WTC11 (cell line): ENCODE results near the gene PODXL. TPM values are rescaled to one million over a fixed set of nuclear protein-coding genes. Genes with fewer than 3 reads are reported as not detected.

Experiments used
- ATAC-seq: fragments of 200-7000 bp; cut with Tn5 transposase; 2 replicates; pipeline ENCODE4 v1.10.0; 2021; ENCODE audit warnings: mild to moderate bottlenecking, moderate library complexity
- CTCF ChIA-PET: fragments of 300-600 bp; sonication (Branson Sonifier 250); formaldehyde crosslinking; loops from one replicate; lab custom pipeline; 2021; ENCODE audit warnings: antibody characterized with exemption; lab: Charles Lee
- POLR2A ChIA-PET: fragments of 350-600 bp; sonication (Branson Sonifier 250); formaldehyde crosslinking; loops from one replicate; lab custom pipeline; 2021; ENCODE audit warnings: antibody characterized with exemption; lab: Charles Lee
- DNase-seq: peaks from one replicate; pipeline ENCODE4 v3.0.0; 2021; ENCODE audit warnings: low spot score
- H3K27ac Mint-ChIP-seq: 2 replicates; pipeline ENCODE4 v1.8.0; 2021; ENCODE audit warnings: mixed read lengths
- H3K27me3 Mint-ChIP-seq: 2 replicates; pipeline ENCODE4 v1.8.0; 2021; ENCODE audit warnings: low read depth, mild to moderate bottlenecking, moderate library complexity, mixed read lengths
- H3K36me3 Mint-ChIP-seq: 2 replicates; pipeline ENCODE4 v1.8.0; 2021; ENCODE audit warnings: mixed read lengths
- H3K4me1 Mint-ChIP-seq: 2 replicates; pipeline ENCODE4 v1.8.0; 2022; ENCODE audit warnings: mixed read lengths
- H3K4me3 Mint-ChIP-seq: 2 replicates; pipeline ENCODE4 v1.8.0; 2021; ENCODE audit warnings: mild to moderate bottlenecking, moderate library complexity, mixed read lengths
- H3K9me3 Mint-ChIP-seq: 2 replicates; pipeline ENCODE4 v1.8.0; 2021; ENCODE audit warnings: mixed read lengths
- ERG ChIP-seq: fragments of 250-450 bp; sonication (Bioruptor Pico); IDR thresholded peaks from 2 replicates; pipeline ENCODE4 v1.8.0; 2021; ENCODE audit warnings: mild to moderate bottlenecking
- ESRRA ChIP-seq: sonication (generic); formaldehyde crosslinking; IDR thresholded peaks from 2 replicates; pipeline ENCODE4 v1.8.1; 2022; ENCODE audit warnings: mild to moderate bottlenecking, missing genetic modification reagents, borderline replicate concordance
- FOXK1 ChIP-seq: sonication (generic); formaldehyde crosslinking; IDR thresholded peaks from 2 replicates; pipeline ENCODE4 v1.8.0; 2022; ENCODE audit warnings: mild to moderate bottlenecking, moderate library complexity, missing genetic modification reagents
- FOXP1 ChIP-seq: sonication (generic); formaldehyde crosslinking; IDR thresholded peaks from 2 replicates; pipeline ENCODE4 v1.8.0; 2022; ENCODE audit warnings: missing genetic modification reagents, mild to moderate bottlenecking, moderate library complexity, borderline replicate concordance
- GTF2I ChIP-seq: fragments of 250-450 bp; sonication (Bioruptor Pico); conservative IDR thresholded peaks from 2 replicates; pipeline ENCODE4 v1.4.0; 2021; ENCODE audit warnings: mild to moderate bottlenecking
- HMGA2 ChIP-seq: fragments of 250-450 bp; sonication (Bioruptor Pico); IDR thresholded peaks from 2 replicates; pipeline ENCODE4 v1.4.0; 2021; ENCODE audit warnings: mild to moderate bottlenecking, moderate library complexity
- JAZF1 ChIP-seq: fragments of 250-450 bp; sonication (Bioruptor Pico); IDR thresholded peaks from 2 replicates; pipeline ENCODE4 v1.9.0; 2021; ENCODE audit warnings: moderate library complexity, mild to moderate bottlenecking, inconsistent platforms
- MXD4 ChIP-seq: fragments of 250-450 bp; sonication (Bioruptor Pico); IDR thresholded peaks from 2 replicates; pipeline ENCODE4 v1.8.0; 2021; ENCODE audit warnings: mild to moderate bottlenecking, moderate library complexity, borderline replicate concordance
- NR1H2 ChIP-seq: sonication (generic); formaldehyde crosslinking; IDR thresholded peaks from 2 replicates; pipeline ENCODE4 v1.9.0; 2021; ENCODE audit warnings: mild to moderate bottlenecking, moderate library complexity, missing genetic modification reagents
- NR3C1 ChIP-seq: sonication (generic); formaldehyde crosslinking; conservative IDR thresholded peaks from 2 replicates; pipeline ENCODE4 v1.8.1; 2023; ENCODE audit warnings: low read depth, mild to moderate bottlenecking, missing genetic modification reagents
- PRRX2 ChIP-seq: fragments of 250-450 bp; sonication (Bioruptor Pico); IDR thresholded peaks from 2 replicates; pipeline ENCODE4 v1.8.0; 2021; ENCODE audit warnings: mild to moderate bottlenecking
- SP1 ChIP-seq: sonication (generic); formaldehyde crosslinking; conservative IDR thresholded peaks from 2 replicates; pipeline ENCODE4 v1.8.1; 2022; ENCODE audit warnings: missing genetic modification reagents
- STAT6 ChIP-seq: sonication (generic); formaldehyde crosslinking; conservative IDR thresholded peaks from 2 replicates; pipeline ENCODE4 v1.8.1; 2023; ENCODE audit warnings: mild to moderate bottlenecking, low read depth, missing genetic modification reagents, moderate library complexity
- TCF7 ChIP-seq: sonication (generic); formaldehyde crosslinking; IDR thresholded peaks from 2 replicates; pipeline ENCODE4 v1.8.0; 2022; ENCODE audit warnings: mild to moderate bottlenecking, low read depth, missing genetic modification reagents, moderate library complexity
- ZNF138 ChIP-seq: sonication (generic); formaldehyde crosslinking; conservative IDR thresholded peaks from 2 replicates; pipeline ENCODE4 v1.8.1; 2022; ENCODE audit warnings: mild to moderate bottlenecking, moderate library complexity, missing genetic modification reagents
- ZNF317 ChIP-seq: sonication (generic); formaldehyde crosslinking; IDR thresholded peaks from 2 replicates; pipeline ENCODE4 v1.8.1; 2023; ENCODE audit warnings: low read depth, mild to moderate bottlenecking, moderate library complexity, missing genetic modification reagents, borderline replicate concordance
- ZNF423 ChIP-seq: fragments of 250-450 bp; sonication (Bioruptor Pico); IDR thresholded peaks from 2 replicates; pipeline ENCODE4 v2.1.2; 2022; ENCODE audit warnings: mild to moderate bottlenecking, moderate library complexity
- total RNA-seq: library from RNA; stranded (reverse); gene quantifications from 3 replicates; pipeline ENCODE4 v1.2.3, GENCODE V29; 2021
- TF ChIP-seq, protein P1 (sequence below): sonication (generic); formaldehyde crosslinking; IDR thresholded peaks from 2 replicates; pipeline ENCODE4 v1.8.1; 2023; ENCODE audit warnings: mild to moderate bottlenecking, missing genetic modification reagents
- TF ChIP-seq, protein P2 (sequence below): fragments of 250-450 bp; sonication (Bioruptor Pico); IDR thresholded peaks from 2 replicates; pipeline ENCODE4 v1.9.0; 2021; ENCODE audit warnings: mild to moderate bottlenecking
- TF ChIP-seq, protein P3 (sequence below): sonication (generic); formaldehyde crosslinking; conservative IDR thresholded peaks from 2 replicates; pipeline ENCODE4 v1.8.1; 2022; ENCODE audit warnings: mild to moderate bottlenecking, missing genetic modification reagents

Gene PODXL
- total RNA-seq, 1 experiment from 2014 or later: 483 TPM

GRCh38 chr7:131504157-131504899, 52.1 kb downstream of the PODXL start:
- DNase-seq (no peak), ATAC-seq (no peak)
- Mint-ChIP-seq H3K27ac (peak overlapping the region; percentile 88), H3K9me3 (no peaks in the 10 kb centered on the region), H3K4me3 (no peak overlapping the region), H3K36me3 (peaks cover 94% of the 10 kb centered on the region), H3K4me1 (peaks cover 26% of the 10 kb centered on the region), H3K27me3 (no peaks in the 10 kb centered on the region)
- TF ChIP-seq NR1H2 (CRISPR knock-in tag): no peak
- TF ChIP-seq ZNF317: 0 out of 2 replicates have a peak, but pooled peaks have one; percentile 10
- ChIA-PET POLR2A (no interaction called here), CTCF (interaction anchor here (0.5 to 1.8 kb wide), 6 partner anchors 41 to 151 kb away, joined by 3 to 6 read pairs (median 4); no protein-coding TSS in a partner anchor)

- no peak for TF ChIP-seq SP1 (CRISPR knock-in tag)
- TF ChIP-seq, protein P1, sequence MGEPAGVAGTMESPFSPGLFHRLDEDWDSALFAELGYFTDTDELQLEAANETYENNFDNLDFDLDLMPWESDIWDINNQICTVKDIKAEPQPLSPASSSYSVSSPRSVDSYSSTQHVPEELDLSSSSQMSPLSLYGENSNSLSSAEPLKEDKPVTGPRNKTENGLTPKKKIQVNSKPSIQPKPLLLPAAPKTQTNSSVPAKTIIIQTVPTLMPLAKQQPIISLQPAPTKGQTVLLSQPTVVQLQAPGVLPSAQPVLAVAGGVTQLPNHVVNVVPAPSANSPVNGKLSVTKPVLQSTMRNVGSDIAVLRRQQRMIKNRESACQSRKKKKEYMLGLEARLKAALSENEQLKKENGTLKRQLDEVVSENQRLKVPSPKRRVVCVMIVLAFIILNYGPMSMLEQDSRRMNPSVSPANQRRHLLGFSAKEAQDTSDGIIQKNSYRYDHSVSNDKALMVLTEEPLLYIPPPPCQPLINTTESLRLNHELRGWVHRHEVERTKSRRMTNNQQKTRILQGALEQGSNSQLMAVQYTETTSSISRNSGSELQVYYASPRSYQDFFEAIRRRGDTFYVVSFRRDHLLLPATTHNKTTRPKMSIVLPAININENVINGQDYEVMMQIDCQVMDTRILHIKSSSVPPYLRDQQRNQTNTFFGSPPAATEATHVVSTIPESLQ (CRISPR knock-in tag): no peak
- no peak for TF ChIP-seq TCF7 (CRISPR knock-in tag)
- no peak for TF ChIP-seq ZNF138 (CRISPR knock-in tag)
- no peak for TF ChIP-seq ERG (CRISPR knock-in tag)
- TF ChIP-seq, all 79 proteins: peak for 0
- no peak for ATAC-seq
- ChIA-PET POLR2A (no interaction called here), CTCF (interaction anchor here (0.5 to 1.8 kb wide), 6 partner anchors 42 to 151 kb away, joined by 3 to 6 read pairs (median 4); no protein-coding TSS in a partner anchor)
- Mint-ChIP-seq H3K27ac (peak overlapping the region; percentile 60), H3K36me3 (peaks cover 94% of the 10 kb centered on the region), H3K4me1 (peaks cover 19% of the 10 kb centered on the region), H3K27me3 (no peaks in the 10 kb centered on the region), H3K4me3 (no peak overlapping the region), H3K9me3 (no peaks in the 10 kb centered on the region)
- DNase-seq: no peak
These were observed 52.8 kb downstream of the PODXL start for GRCh38 chr7:131503639-131504038.

DNA sequence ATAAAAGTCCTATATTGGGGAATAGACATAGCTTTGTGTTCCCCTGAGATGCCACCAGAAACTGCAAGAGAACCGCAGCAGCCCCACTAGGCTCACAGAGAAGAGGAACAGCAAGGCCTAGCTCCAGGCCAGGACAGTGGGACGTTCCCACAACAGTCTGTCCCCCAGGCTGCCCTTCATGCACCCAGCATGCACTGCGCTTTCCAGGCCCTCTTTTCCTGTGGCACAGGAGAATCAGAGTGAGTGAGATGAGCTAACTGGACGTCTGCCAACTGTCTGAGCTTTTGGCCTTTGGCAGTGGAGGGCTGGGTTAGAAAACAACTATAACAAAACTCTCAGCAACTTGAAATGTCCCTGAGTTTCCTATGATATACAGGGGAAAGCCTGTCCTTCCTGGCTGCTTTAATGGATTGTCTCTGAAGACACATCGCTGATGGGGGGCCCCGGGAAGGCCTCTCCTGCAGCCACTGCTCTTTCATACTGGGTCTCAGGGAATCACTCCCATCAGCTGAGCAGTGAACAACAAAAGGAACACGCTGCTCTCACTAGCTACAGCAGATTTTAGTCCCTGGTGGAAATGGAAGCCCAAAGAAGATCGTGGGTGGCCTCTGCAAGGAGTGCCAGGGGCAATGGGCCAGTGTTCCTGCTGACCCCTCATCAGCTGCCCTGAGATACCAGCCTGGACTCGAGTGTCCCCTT, 53.5 kb downstream of the PODXL start:
- ATAC-seq (no peak), DNase-seq (no peak)
- Mint-ChIP-seq H3K4me1 (peaks cover 14% of the 10 kb centered on the region), H3K27ac (peak overlapping the region; percentile 67), H3K9me3 (no peaks in the 10 kb centered on the region), H3K4me3 (no peak overlapping the region), H3K36me3 (peaks cover 91% of the 10 kb centered on the region), H3K27me3 (no peaks in the 10 kb centered on the region)
- POLR2A ChIA-PET: no interaction called here
- CTCF ChIA-PET: interaction anchor here (0.5 to 0.9 kb wide), 5 partner anchors 44 to 485 kb away, joined by 3 to 6 read pairs (median 3); no protein-coding TSS in a partner anchor
- TF ChIP-seq ESRRA (CRISPR knock-in tag) (no peak), FOXK1 (CRISPR knock-in tag) (no peak), ZNF138 (CRISPR knock-in tag) (no peak), HMGA2 (no peak), PRRX2 (no peak), FOXP1 (CRISPR knock-in tag) (no peak), SP1 (CRISPR knock-in tag) (no peak), NR3C1 (CRISPR knock-in tag) (no peak), ZNF423 (no peak), JAZF1 (no peak), MXD4 (CRISPR knock-in tag) (no peak), GTF2I (CRISPR knock-in tag) (no peak), STAT6 (no peak)
- TF ChIP-seq, protein P1 (CRISPR knock-in tag): no peak
- TF ChIP-seq, protein P2, sequence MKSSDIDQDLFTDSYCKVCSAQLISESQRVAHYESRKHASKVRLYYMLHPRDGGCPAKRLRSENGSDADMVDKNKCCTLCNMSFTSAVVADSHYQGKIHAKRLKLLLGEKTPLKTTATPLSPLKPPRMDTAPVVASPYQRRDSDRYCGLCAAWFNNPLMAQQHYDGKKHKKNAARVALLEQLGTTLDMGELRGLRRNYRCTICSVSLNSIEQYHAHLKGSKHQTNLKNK (CRISPR knock-in tag): no peak
- TF ChIP-seq, protein P3, sequence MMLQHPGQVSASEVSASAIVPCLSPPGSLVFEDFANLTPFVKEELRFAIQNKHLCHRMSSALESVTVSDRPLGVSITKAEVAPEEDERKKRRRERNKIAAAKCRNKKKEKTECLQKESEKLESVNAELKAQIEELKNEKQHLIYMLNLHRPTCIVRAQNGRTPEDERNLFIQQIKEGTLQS (CRISPR knock-in tag): no peak
